K562 (cell line): Measurements from ENCODE around the gene SCP2. TPM values are rescaled to one million over a fixed set of nuclear protein-coding genes. Genes with fewer than 3 reads are reported as not detected.

Experiments
- ATAC-seq: fragments of 200-7000 bp; cut with Tn5 transposase; 3 replicates; pipeline ENCODE4 v1.9.1; 2020; ENCODE audit warnings: moderate library complexity
- BruUV-seq: library from RNA; stranded (reverse); fragments of 400-500 nt; replicated peaks from 2 replicates; lab custom pipeline; 2021; lab: Mats Ljungman, UMichigan
- CTCF ChIA-PET: fragments of 300-600 bp; formaldehyde crosslinking; extraction: SDS; loops from one replicate; lab custom pipeline; 2021; ENCODE audit warnings: low intra/inter-chr PET ratio; lab: Yijun Ruan, JAX
- POLR2A ChIA-PET: fragments of 300-600, 350-650 bp; sonication (Branson Sonifier 250); formaldehyde crosslinking; extraction: SDS; loops from one replicate; lab custom pipeline; 2021; ENCODE audit warnings: antibody characterized with exemption, inconsistent platforms; lab: Yijun Ruan, JAX
- DNase-seq, 4 experiments: peaks; one replicate each; pipeline versions ENCODE4 v3.0.0 to v3.0.0-alpha.2; 2011 to 2018; ENCODE audit warnings: low spot score in 3 of 4, mixed read lengths in 3 of 4; ENCODE audit errors: extremely low read depth in 1 of 4
- FAIRE-seq: peaks from 2 replicates; lab custom pipeline; 2011; peaks lifted over from hg19 to GRCh38; lab: Jason Lieb, UNC
- H2AFZ ChIP-seq: 2 replicates; pipeline ENCODE4 v1.6.0; 2011; ENCODE audit warnings: low read depth, low read length, control low read depth, inconsistent platforms
- H3K27ac ChIP-seq: fragments of 200-600 bp; 3 replicates; pipeline ENCODE4 v1.8.0; 2011; ENCODE audit warnings: low read depth, mild to moderate bottlenecking, control low read depth, inconsistent platforms, low read length, moderate library complexity, mixed read lengths; ENCODE audit errors: extremely low read depth
- H3K27me3 ChIP-seq, 2 experiments: fragments of 300-600 bp in 1 of 2; 2 replicates in 1 of 2; 3 replicates in 1 of 2; pipeline versions ENCODE4 v1.6.0 to v1.8.0; 2011; ENCODE audit warnings: inconsistent platforms in 2 of 2, low read length in 2 of 2, mild to moderate bottlenecking in 1 of 2, mixed read lengths in 1 of 2, moderate library complexity in 1 of 2; ENCODE audit not compliant: control insufficient read depth in 2 of 2, insufficient read depth in 2 of 2
- H3K36me3 ChIP-seq: fragments of 300-600 bp; 3 replicates; pipeline ENCODE4 v1.8.0; 2011; ENCODE audit warnings: mild to moderate bottlenecking, low read length, inconsistent platforms; ENCODE audit not compliant: control insufficient read depth, insufficient read depth
- H3K4me1 ChIP-seq, 2 experiments: fragments of 200-600 bp in 1 of 2; replicated peaks in 1 of 2; 2 replicates in 1 of 2; 3 replicates in 1 of 2; pipeline versions ENCODE4 v1.5.1 to v1.8.0; 2011; ENCODE audit warnings: inconsistent platforms in 2 of 2, low read length in 2 of 2, mild to moderate bottlenecking in 1 of 2, mixed read lengths in 1 of 2, moderate library complexity in 1 of 2; ENCODE audit not compliant: control insufficient read depth in 2 of 2, insufficient read depth in 2 of 2
- H3K4me2 ChIP-seq: 2 replicates; pipeline ENCODE4 v1.6.1; 2011; ENCODE audit warnings: low read length, control low read depth, inconsistent platforms, mixed read lengths; ENCODE audit not compliant: insufficient read depth
- H3K4me3 ChIP-seq: fragments of 200-600 bp; sonication (generic), shearing (Covaris generic); 2 replicates; pipeline ENCODE4 v1.5.1; 2016; ENCODE audit warnings: control low read depth, inconsistent platforms
- H3K79me2 ChIP-seq: fragments of 200-600 bp; 3 replicates; pipeline ENCODE4 v1.8.0; 2011; ENCODE audit warnings: low read length, inconsistent platforms; ENCODE audit not compliant: control insufficient read depth, insufficient read depth
- H3K9ac ChIP-seq, 2 experiments: 2 replicates each; pipeline versions ENCODE4 v1.6.0 to v1.6.1; 2011; ENCODE audit warnings: low read depth in 2 of 2, low read length in 2 of 2, control low read depth in 1 of 2, inconsistent platforms in 1 of 2, mild to moderate bottlenecking in 1 of 2, mixed read lengths in 1 of 2; ENCODE audit not compliant: insufficient read depth in 1 of 2
- H3K9me1 ChIP-seq: one replicate; pipeline ENCODE4 v1.6.0; 2011; ENCODE audit warnings: inconsistent platforms, mild to moderate bottlenecking, low read length, moderate library complexity; ENCODE audit not compliant: control insufficient read depth, insufficient read depth
- H3K9me3 ChIP-seq: replicated peaks from 2 replicates; pipeline ENCODE4 v1.5.1; 2011; ENCODE audit warnings: low read depth, low read length, inconsistent platforms; ENCODE audit not compliant: control insufficient read depth, insufficient read depth
- H4K20me1 ChIP-seq: replicated peaks from 2 replicates; pipeline ENCODE4 v1.6.1; 2011; ENCODE audit warnings: low read length, inconsistent platforms, mixed read lengths; ENCODE audit not compliant: control insufficient read depth, insufficient read depth
- CCNT2 ChIP-seq: IDR thresholded peaks from 2 replicates; pipeline ENCODE4 v1.6.1; 2011; ENCODE audit warnings: borderline replicate concordance, low read depth, mild to moderate bottlenecking, moderate library complexity, mixed read lengths, low read length; ENCODE audit not compliant: insufficient read length; ENCODE audit errors: extremely low read depth
- CHD2 ChIP-seq: IDR thresholded peaks from 2 replicates; pipeline ENCODE4 v1.6.1; 2011; ENCODE audit warnings: low read depth, low read length
- CREM ChIP-seq: IDR thresholded peaks from 2 replicates; pipeline ENCODE4 v1.6.1; 2014; ENCODE audit warnings: antibody characterized with exemption, low read depth
- POLR2AphosphoS5 ChIP-seq: IDR thresholded peaks from 2 replicates; pipeline ENCODE4 v1.6.1; 2011; ENCODE audit warnings: mild to moderate bottlenecking, low read depth, low read length, moderate library complexity; ENCODE audit not compliant: control insufficient read depth, insufficient read depth
- YY1 ChIP-seq, 3 experiments: IDR thresholded peaks; 2 replicates each; pipeline ENCODE4 v1.6.1; 2011; ENCODE audit warnings: low read length in 2 of 3, mild to moderate bottlenecking in 2 of 3, moderate library complexity in 2 of 3, borderline replicate concordance in 1 of 3, control low read depth in 1 of 3, low read depth in 1 of 3; ENCODE audit not compliant: insufficient read depth in 3 of 3, insufficient replicate concordance in 2 of 3, control insufficient read depth in 1 of 3, insufficient read length in 1 of 3; ENCODE audit errors: extremely low read depth in 1 of 3
- WGBS: fragments of 100-300 bp; shearing (Covaris generic); methylation state at CpG from one replicate; pipeline ENCODE4 v1.1.6; 2016; ENCODE audit warnings: low coverage, mixed read lengths; ENCODE audit not compliant: insufficient coverage; ENCODE audit errors: missing lambda C conversion rate; 5-methylcytosine and 5-hydroxymethylcytosine counted together
- in situ Hi-C: fragments of 300-500 bp; cut with MboI; formaldehyde crosslinking; loops from 4 replicates; pipeline ENCODE4 v1.15.0; 2018; ENCODE audit warnings: inconsistent platforms, mixed read lengths
- intact Hi-C: fragments of 100-400 bp; cut with micrococcal nuclease; formaldehyde crosslinking; loops from 2 replicates; pipeline ENCODE4 v1.14.2; 2022
- polyA plus RNA-seq, 8 experiments: library from polyadenylated mRNA; depleted of rRNA in 4 of 8; stranded (reverse) in 5 of 8; unstranded in 3 of 8; fragments of >200 nt; fragmentation: Nextera tagmentation in 2 of 8; fragmentation: Illumina TruSeq in 1 of 8; extraction: Ambion mirVana in 2 of 8; extraction: Trizol in 1 of 8; gene quantifications; 2 replicates each; pipeline versions ENCODE4 v1.2.1 to v1.2.3, GENCODE V29; 2011 to 2014; ENCODE audit warnings: inconsistent platforms in 1 of 8, missing spikeins in 1 of 8
- total RNA-seq, 7 experiments: library from RNA; depleted of rRNA in 6 of 7; stranded (reverse); fragments of >200 nt in 6 of 7; fragmentation: Illumina TruSeq in 2 of 7; extraction: Trizol in 2 of 7; gene quantifications; 2 replicates each; pipeline versions ENCODE4 v1.2.1 to v1.2.3, GENCODE V29; 2011 to 2021; ENCODE audit warnings: low replicate concordance in 1 of 7
- TF ChIP-seq, protein P1 (sequence below): fragments of 250-450 bp; sonication (Bioruptor Pico); IDR thresholded peaks from 2 replicates; pipeline ENCODE4 v1.5.1; 2021; ENCODE audit warnings: mild to moderate bottlenecking

The SCP2 gene
- total and polyA plus RNA-seq, 9 of the 15 experiments (the other 6 are each of a cell fraction or from before 2014, with no cell fraction given), result 63.8 to 258 (median 106) TPM

DNA sequence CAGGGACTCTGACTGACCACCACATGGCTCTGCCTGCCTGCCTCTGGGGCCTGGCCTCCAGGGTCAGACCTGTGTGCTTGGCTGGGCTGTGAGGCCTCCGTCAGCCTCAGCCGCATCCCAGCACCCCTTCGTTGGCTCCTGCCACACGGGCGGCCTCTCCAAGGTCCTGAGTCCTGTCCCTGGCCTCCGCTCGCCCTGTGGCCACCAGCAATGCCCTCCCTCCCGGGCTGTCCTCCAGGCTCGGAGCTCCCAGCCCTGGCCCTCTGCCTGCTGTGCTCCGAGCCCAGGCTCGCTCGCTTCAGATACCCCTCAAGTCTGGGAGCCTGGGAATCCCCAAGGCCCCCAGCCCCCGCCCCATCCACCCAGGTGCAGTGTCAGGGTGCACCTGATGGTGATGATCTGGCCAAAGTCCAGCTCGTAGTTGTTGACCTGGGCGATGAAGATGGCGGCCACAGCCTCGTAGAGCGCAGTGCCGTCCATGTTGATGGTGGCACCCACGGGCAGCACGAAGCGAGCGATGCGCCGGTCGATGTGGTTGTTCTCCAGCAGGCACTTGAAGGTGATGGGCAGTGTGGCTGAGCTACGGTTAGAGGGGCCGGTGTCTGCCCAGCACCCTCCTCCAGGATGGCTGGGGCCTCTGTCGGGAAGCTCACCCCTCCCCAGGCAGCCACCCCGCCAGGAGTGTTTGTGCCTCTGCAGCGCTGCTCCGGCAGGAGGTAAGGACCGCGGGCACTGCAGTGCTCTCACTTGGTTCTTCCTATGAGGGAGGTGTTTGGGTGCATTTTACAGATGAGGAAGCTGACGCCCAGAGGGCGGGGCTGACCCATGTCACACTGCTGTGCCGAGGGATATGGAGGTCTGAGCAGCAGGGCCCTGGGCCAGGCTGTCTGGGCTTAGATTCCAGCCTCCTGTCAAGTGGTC lies 163.4 kb downstream of the SCP2 start:
- Histone ChIP-seq H4K20me1 (no peaks in the 10 kb centered on the region), H3K27me3 (peaks cover 29 to 50% of the 10 kb centered on the region in 2 experiments)

More for the DNA sequence above, 163.4 kb downstream of the SCP2 start:
- peak; percentile 68 for ATAC-seq
- H3K36me3 ChIP-seq, result no peaks in the 10 kb centered on the region
- peak; percentile 15 for FAIRE-seq
- H3K4me1 ChIP-seq, result peaks cover 8 to 57% of the 10 kb centered on the region in 2 experiments; a peak in 3 of 5 replicates
- CTCF ChIA-PET, result no interaction called here
- intact Hi-C loops (no loop called here), in situ Hi-C loops (no loop called here)
- 30% methylated on average over 34 of the region's 37 CpGs for WGBS
- H3K79me2 ChIP-seq, result no peaks in the 10 kb centered on the region
- DNase-seq, result peak in 3 of 4 experiments; percentile 51 to 56 (median 53)
- H3K9me3 ChIP-seq, result peaks cover 4% of the 10 kb centered on the region; the same call in 1 of the 2 replicates
- H3K27ac ChIP-seq, result no peak overlapping the region
- TF ChIP-seq POLR2AphosphoS5, result no peak
- no peak for TF ChIP-seq CHD2
- peak in 1 of 3 experiments; percentile 3 for TF ChIP-seq YY1 (IDR thresholded peaks at IDR 0.05; ENCODE audit: borderline replicate concordance in 1 of 3, control insufficient read depth in 1 of 3, extremely low read depth in 1 of 3, insufficient read depth in 3 of 3, insufficient read length in 1 of 3, insufficient replicate concordance in 2 of 3, low read depth in 1 of 3, low read length in 2 of 3)
- TF ChIP-seq CREM, result no peak
- TF ChIP-seq, protein P1, sequence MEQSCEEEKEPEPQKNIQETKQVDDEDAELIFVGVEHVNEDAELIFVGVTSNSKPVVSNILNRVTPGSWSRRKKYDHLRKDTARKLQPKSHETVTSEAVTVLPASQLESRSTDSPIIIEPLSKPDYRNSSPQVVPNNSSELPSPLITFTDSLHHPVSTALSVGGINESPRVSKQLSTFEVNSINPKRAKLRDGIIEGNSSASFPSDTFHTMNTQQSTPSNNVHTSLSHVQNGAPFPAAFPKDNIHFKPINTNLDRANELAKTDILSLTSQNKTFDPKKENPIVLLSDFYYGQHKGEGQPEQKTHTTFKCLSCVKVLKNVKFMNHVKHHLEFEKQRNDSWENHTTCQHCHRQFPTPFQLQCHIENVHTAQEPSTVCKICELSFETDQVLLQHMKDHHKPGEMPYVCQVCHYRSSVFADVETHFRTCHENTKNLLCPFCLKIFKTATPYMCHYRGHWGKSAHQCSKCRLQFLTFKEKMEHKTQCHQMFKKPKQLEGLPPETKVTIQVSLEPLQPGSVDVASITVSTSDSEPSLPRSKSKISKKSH (CRISPR knock-in tag), result no peak
- TF ChIP-seq CCNT2, result no peak
- H3K4me2 ChIP-seq, result 0 out of 2 replicates have a peak overlapping the region, but pooled peaks have one; percentile 13
- POLR2A ChIA-PET, result interaction anchor here (0.6 to 1.0 kb wide), 7 partner anchors 10 to 1352 kb away, joined by 3 to 4 read pairs (median 3); no protein-coding TSS in a partner anchor
- no peak overlapping the region for H3K4me3 ChIP-seq
- H3K9me1 ChIP-seq, result no peaks in the 10 kb centered on the region
- H2AFZ ChIP-seq, result 0 out of 2 replicates have a peak overlapping the region, but pooled peaks have one; percentile 64
- no TSS peak for BruUV-seq
- H3K9ac ChIP-seq, result peak overlapping the region in 1 of 2 experiments; percentile 60; a peak in 1 of 4 replicates
